RWPE2 (cell line): Measurements from ENCODE around the gene KIF1A.

Experiments
- ATAC-seq: fragments of 200-7000 bp; cut with Tn5 transposase; 3 replicates; pipeline ENCODE4 v1.9.1; 2021; ENCODE audit warnings: low read depth
- DNase-seq: peaks from one replicate; pipeline ENCODE4 v3.0.0-alpha.2; 2020; ENCODE audit warnings: low spot score
- H3K27ac ChIP-seq: fragments of 450-650 bp; 2 replicates; pipeline ENCODE4 v1.5.1; 2017; ENCODE audit warnings: mild to moderate bottlenecking; ENCODE audit not compliant: poor library complexity, severe bottlenecking
- H3K27me3 ChIP-seq: fragments of 250-450 bp; sonication (Bioruptor Pico); 2 replicates; pipeline ENCODE4 v1.5.1; 2021; ENCODE audit warnings: mild to moderate bottlenecking, moderate library complexity; ENCODE audit not compliant: insufficient read depth, poor library complexity, severe bottlenecking
- H3K36me3 ChIP-seq: fragments of 250-450 bp; sonication (Bioruptor Pico); 2 replicates; pipeline ENCODE4 v1.5.1; 2020; ENCODE audit warnings: low read depth, mild to moderate bottlenecking, moderate library complexity
- H3K4me1 ChIP-seq: fragments of 250-450 bp; sonication (Bioruptor Pico); 2 replicates; pipeline ENCODE4 v1.5.1; 2021; ENCODE audit warnings: mild to moderate bottlenecking, moderate library complexity; ENCODE audit not compliant: insufficient read depth, poor library complexity, severe bottlenecking
- H3K4me3 ChIP-seq: fragments of 250-450 bp; sonication (Bioruptor Pico); 2 replicates; pipeline ENCODE4 v1.5.1; 2021; ENCODE audit warnings: mild to moderate bottlenecking, moderate library complexity; ENCODE audit not compliant: severe bottlenecking
- H3K9me3 ChIP-seq: fragments of 250-450 bp; sonication (Bioruptor Pico); 2 replicates; pipeline ENCODE4 v1.5.1; 2021; ENCODE audit warnings: mild to moderate bottlenecking, moderate library complexity; ENCODE audit not compliant: severe bottlenecking
- CTCF ChIP-seq: fragments of 450-650 bp; IDR thresholded peaks from one replicate; pipeline ENCODE4 v1.5.1; 2017; ENCODE audit warnings: mild to moderate bottlenecking, moderate library complexity; ENCODE audit not compliant: poor library complexity, severe bottlenecking

The KIF1A gene

DNA sequence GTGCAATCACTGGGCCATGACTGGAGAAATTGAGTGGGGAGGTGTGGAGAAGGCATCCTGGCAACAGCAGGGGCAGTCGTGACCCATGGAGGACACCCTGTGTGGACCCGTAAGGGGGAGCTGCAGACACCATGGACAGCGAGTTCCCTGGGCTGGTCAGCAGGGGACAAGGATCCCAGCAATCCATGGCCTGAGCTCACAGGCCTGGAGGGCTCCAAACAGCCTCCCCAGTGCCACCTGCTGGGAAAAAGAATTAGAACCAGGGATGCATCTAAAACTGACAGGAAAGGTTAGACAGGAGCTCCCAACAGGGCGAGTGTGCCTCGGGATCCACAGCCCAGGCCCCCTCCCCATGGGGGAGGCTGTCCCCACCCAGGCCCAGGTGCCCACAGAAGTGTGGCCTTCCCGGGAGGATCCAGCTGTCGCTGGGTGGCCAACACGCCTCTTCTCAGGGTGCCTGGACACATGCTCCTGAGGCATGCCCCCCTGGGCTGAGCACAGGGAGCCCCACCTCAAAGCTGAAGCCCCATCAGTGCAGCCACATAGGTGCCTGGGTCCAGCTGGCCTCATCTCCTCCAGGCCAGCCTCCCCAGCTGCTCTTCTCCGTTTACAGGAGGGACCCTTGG lies 20.5 kb upstream of the KIF1A start:
- Histone ChIP-seq H3K9me3 (no peaks in the 10 kb centered on the region), H3K27me3 (peaks cover 5% of the 10 kb centered on the region), H3K36me3 (no peaks in the 10 kb centered on the region), H3K4me1 (no peaks in the 10 kb centered on the region), H3K27ac (no peak overlapping the region), H3K4me3 (no peak overlapping the region)
- DNase-seq (peak; percentile 56), ATAC-seq (peak; percentile 87)
- peak; percentile 73 for TF ChIP-seq CTCF

DNA sequence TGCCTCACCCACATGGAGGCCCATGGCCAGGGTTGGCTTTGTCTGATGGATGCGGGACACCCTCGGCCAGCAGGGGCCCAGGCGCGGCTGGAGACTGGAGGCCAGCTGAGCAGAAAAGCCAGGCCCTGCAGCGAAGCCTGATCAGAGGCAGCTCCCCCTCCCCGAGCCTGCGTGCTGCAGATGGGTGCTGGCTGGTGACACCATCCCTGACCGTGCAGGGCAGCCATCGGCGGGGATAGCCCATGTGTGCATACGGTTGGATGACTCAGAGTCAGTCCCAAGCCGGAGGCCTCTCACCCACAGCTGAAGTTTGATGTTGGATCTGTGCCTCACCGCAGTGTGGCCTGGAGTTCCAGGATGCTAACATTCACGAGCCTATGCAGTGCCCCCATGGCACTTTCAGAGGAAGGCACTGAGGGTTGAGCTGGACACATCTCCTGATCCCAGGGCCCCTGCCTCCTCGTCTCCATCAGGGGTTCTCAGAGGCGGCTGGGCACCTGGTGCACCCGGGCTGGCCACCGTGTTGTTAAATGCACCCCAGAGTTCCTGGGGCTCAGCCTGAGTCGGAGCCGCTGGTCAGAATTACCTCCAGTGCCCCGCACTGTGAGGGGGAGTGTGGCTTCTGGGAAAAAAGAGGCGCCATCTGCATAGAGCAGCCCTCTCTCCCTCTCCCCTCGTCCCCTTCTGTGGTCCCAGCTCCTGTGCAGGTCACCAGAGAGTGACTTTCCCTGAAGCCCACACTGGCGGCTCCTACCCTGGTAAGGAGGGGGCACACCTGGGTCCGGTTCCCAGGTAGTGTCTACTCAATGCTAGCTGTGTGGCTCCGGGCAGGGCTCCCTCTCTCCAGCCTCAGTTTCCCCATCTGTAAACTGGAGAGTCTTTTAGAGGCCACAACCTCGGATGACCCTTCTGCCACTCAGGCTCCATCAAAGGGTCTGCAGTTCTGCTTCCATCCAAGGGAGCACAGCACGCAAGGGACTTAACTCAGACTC lies 19.4 kb upstream of the KIF1A start:
- Histone ChIP-seq H3K27ac (no peak overlapping the region), H3K27me3 (peaks cover 5% of the 10 kb centered on the region), H3K36me3 (no peaks in the 10 kb centered on the region), H3K4me1 (no peaks in the 10 kb centered on the region), H3K4me3 (no peak overlapping the region), H3K9me3 (no peaks in the 10 kb centered on the region)
- no peak for TF ChIP-seq CTCF
- ATAC-seq, result no peak
- DNase-seq, result no peak

GRCh38 chr2:240837621-240838020 lies 17.6 kb upstream of the KIF1A start:
- DNase-seq (no peak), ATAC-seq (no peak)
- H3K36me3 ChIP-seq, result no peaks in the 10 kb centered on the region
- TF ChIP-seq CTCF, result no peak
- H3K4me1 ChIP-seq, result no peaks in the 10 kb centered on the region
- peaks cover 2% of the 10 kb centered on the region for H3K27me3 ChIP-seq
- no peak overlapping the region for H3K4me3 ChIP-seq
- no peak overlapping the region for H3K27ac ChIP-seq
- H3K9me3 ChIP-seq, result no peaks in the 10 kb centered on the region

- Histone ChIP-seq H3K27me3 (peaks cover 2% of the 10 kb centered on the region), H3K4me1 (no peaks in the 10 kb centered on the region), H3K36me3 (no peaks in the 10 kb centered on the region), H3K27ac (no peak overlapping the region), H3K4me3 (no peak overlapping the region), H3K9me3 (no peaks in the 10 kb centered on the region)
- DNase-seq (no peak), ATAC-seq (no peak)
- TF ChIP-seq CTCF, result no peak
Observed at GRCh38 chr2:240836781-240837467, 16.9 kb upstream of the KIF1A start.
